HepG2 (cell line): ENCODE results near the gene PRR35. TPM values are rescaled to one million over a fixed set of nuclear protein-coding genes. Genes with fewer than 3 reads are reported as not detected.

Experiments
- ATAC-seq: fragments of 200-7000 bp; cut with Tn5 transposase; 3 replicates; pipeline ENCODE4 v1.9.1; 2020; ENCODE audit warnings: mild to moderate bottlenecking, moderate library complexity
- BruUV-seq: library from RNA; stranded (reverse); fragments of 400-500 nt; replicated peaks from 2 replicates; lab custom pipeline; 2021; lab: Mats Ljungman, UMichigan
- CTCF ChIA-PET: fragments of 300-600 bp; formaldehyde crosslinking; extraction: SDS; loops from one replicate; lab custom pipeline; 2021; ENCODE audit warnings: low total read pairs, inconsistent platforms, low intra/inter-chr PET ratio; lab: Yijun Ruan, JAX
- POLR2A ChIA-PET: fragments of 350-600 bp; sonication (Branson Sonifier 250); formaldehyde crosslinking; loops from one replicate; lab custom pipeline; 2020; ENCODE audit warnings: antibody characterized with exemption, inconsistent platforms; lab: Yijun Ruan, JAX
- DNase-seq: peaks from one replicate; pipeline ENCODE4 v3.0.0-alpha.2; 2015; ENCODE audit warnings: low spot score
- FAIRE-seq: peaks from 3 replicates; lab custom pipeline; 2011; peaks lifted over from hg19 to GRCh38; lab: Jason Lieb, UNC
- H2AFZ ChIP-seq: one replicate; pipeline ENCODE4 v1.6.1; 2011; ENCODE audit warnings: low read length, inconsistent platforms
- H3K27ac ChIP-seq: fragments of 300-600 bp; 3 replicates; pipeline ENCODE4 v1.8.0; 2011; ENCODE audit warnings: mixed run types, mild to moderate bottlenecking, mixed read lengths, low read length, inconsistent platforms; ENCODE audit not compliant: insufficient read depth; ENCODE audit errors: extremely low read length
- H3K27me3 ChIP-seq, 2 experiments: fragments of 200-600 bp in 1 of 2; 2 replicates in 1 of 2; 3 replicates in 1 of 2; pipeline versions ENCODE4 v1.6.0 to v1.8.0; 2011; ENCODE audit warnings: low read length in 2 of 2, mild to moderate bottlenecking in 2 of 2, moderate library complexity in 2 of 2, inconsistent platforms in 1 of 2; ENCODE audit not compliant: insufficient read depth in 2 of 2, control insufficient read depth in 1 of 2
- H3K36me3 ChIP-seq, 2 experiments: fragments of 200-600 bp in 1 of 2; replicated peaks in 1 of 2; 2 replicates in 1 of 2; 3 replicates in 1 of 2; pipeline versions ENCODE4 v1.5.1 to v1.8.0; 2011; ENCODE audit warnings: low read length in 2 of 2, inconsistent platforms in 1 of 2; ENCODE audit not compliant: insufficient read depth in 2 of 2, control insufficient read depth in 1 of 2
- H3K4me1 ChIP-seq: 2 replicates; pipeline ENCODE4 v1.5.1; 2012; ENCODE audit warnings: low read length, inconsistent platforms; ENCODE audit not compliant: insufficient read depth
- H3K4me2 ChIP-seq: 2 replicates; pipeline ENCODE4 v1.6.0; 2011; ENCODE audit warnings: low read depth, low read length, inconsistent platforms
- H3K4me3 ChIP-seq, 3 experiments: fragments of 200-600 bp in 1 of 3; sonication (generic), shearing (Covaris generic) in 1 of 3; replicated peaks in 1 of 3; 2 replicates each; pipeline ENCODE4 v1.5.1; 2011 to 2016; ENCODE audit warnings: low read length in 3 of 3, inconsistent platforms in 2 of 3, low read depth in 2 of 3, mild to moderate bottlenecking in 2 of 3, control low read depth in 1 of 3, mixed read lengths in 1 of 3; ENCODE audit not compliant: insufficient read depth in 1 of 3
- H3K79me2 ChIP-seq: one replicate; pipeline ENCODE4 v1.6.1; 2011; ENCODE audit warnings: low read length, inconsistent platforms; ENCODE audit not compliant: insufficient read depth
- H3K9ac ChIP-seq: 2 replicates; pipeline ENCODE4 v1.6.0; 2011; ENCODE audit warnings: mild to moderate bottlenecking, low read depth, low read length, inconsistent platforms; ENCODE audit not compliant: insufficient read depth
- H3K9me3 ChIP-seq: 2 replicates; pipeline ENCODE4 v1.5.1; 2012; ENCODE audit warnings: mild to moderate bottlenecking, low read length
- H4K20me1 ChIP-seq: 2 replicates; pipeline ENCODE4 v1.6.0; 2011; ENCODE audit warnings: inconsistent platforms, mild to moderate bottlenecking, low read length, moderate library complexity; ENCODE audit not compliant: insufficient read depth
- CREM ChIP-seq, 2 experiments: sonication (generic) in 1 of 2; formaldehyde crosslinking in 1 of 2; IDR thresholded peaks; 2 replicates each; pipeline versions ENCODE4 v1.4.0 to v1.6.1; 2016 to 2020; ENCODE audit warnings: antibody characterized with exemption in 1 of 2, mild to moderate bottlenecking in 1 of 2, missing genetic modification reagents in 1 of 2
- FOXM1 ChIP-seq: sonication (generic); formaldehyde crosslinking; IDR thresholded peaks from 2 replicates; pipeline ENCODE4 v1.5.0; 2020; ENCODE audit warnings: missing genetic modification reagents
- GATA4 ChIP-seq: sonication (generic); IDR thresholded peaks from 2 replicates; pipeline ENCODE4 v1.6.1; 2016; ENCODE audit warnings: antibody characterized with exemption, low read depth, borderline replicate concordance
- NONO ChIP-seq, 2 experiments: fragments of 450-650 bp in 1 of 2; sonication (generic) in 1 of 2; formaldehyde crosslinking in 1 of 2; IDR thresholded peaks in 1 of 2; conservative IDR thresholded peaks in 1 of 2; 2 replicates each; pipeline versions ENCODE4 v1.6.1 to v1.8.0; 2017 to 2022; ENCODE audit warnings: mild to moderate bottlenecking in 1 of 2, missing genetic modification reagents in 1 of 2, moderate library complexity in 1 of 2
- SAFB2 ChIP-seq: sonication (generic); formaldehyde crosslinking; IDR thresholded peaks from 2 replicates; pipeline ENCODE4 v1.5.1; 2020; ENCODE audit warnings: missing genetic modification reagents, low read depth, mild to moderate bottlenecking, borderline replicate concordance
- SMAD1 ChIP-seq: sonication (generic); formaldehyde crosslinking; IDR thresholded peaks from 2 replicates; pipeline ENCODE4 v1.4.0; 2020; ENCODE audit warnings: missing genetic modification reagents, low read depth, mild to moderate bottlenecking, borderline replicate concordance
- SNAPC2 ChIP-seq: sonication (generic); formaldehyde crosslinking; IDR thresholded peaks from 2 replicates; pipeline ENCODE4 v1.8.1; 2022; ENCODE audit warnings: mild to moderate bottlenecking, missing genetic modification reagents
- ZMYM3 ChIP-seq: sonication (generic); formaldehyde crosslinking; IDR thresholded peaks from 2 replicates; pipeline ENCODE4 v1.5.1; 2020; ENCODE audit warnings: mild to moderate bottlenecking, missing genetic modification reagents
- ZNF296 ChIP-seq: sonication (generic); formaldehyde crosslinking; conservative IDR thresholded peaks from 2 replicates; pipeline ENCODE4 v1.5.0; 2020; ENCODE audit warnings: mild to moderate bottlenecking, missing genetic modification reagents
- ZNF350 ChIP-seq: sonication (generic); formaldehyde crosslinking; IDR thresholded peaks from 2 replicates; pipeline ENCODE4 v1.4.0; 2020; ENCODE audit warnings: mild to moderate bottlenecking, low read depth, missing genetic modification reagents, borderline replicate concordance
- ZNF746 ChIP-seq: sonication (generic); formaldehyde crosslinking; IDR thresholded peaks from 2 replicates; pipeline ENCODE4 v1.8.0; 2022; ENCODE audit warnings: mild to moderate bottlenecking, missing genetic modification reagents
- ZNF883 ChIP-seq: sonication (generic); formaldehyde crosslinking; IDR thresholded peaks from 2 replicates; pipeline ENCODE4 v1.5.1; 2020; ENCODE audit warnings: mild to moderate bottlenecking, missing genetic modification reagents; ENCODE audit errors: not compliant biosample characterization
- WGBS: methylation state at CpG from one replicate; pipeline ENCODE4 v1.1.6; 2017; ENCODE audit warnings: low lambda C conversion rate; 5-methylcytosine and 5-hydroxymethylcytosine counted together
- in situ Hi-C: cut with HindIII; loops from 2 replicates; pipeline ENCODE4 v1.10.0; 2017; ENCODE audit warnings: low pct_unique_long_range_greater_than_20kb; ENCODE audit not compliant: extremely low pct_ligation_motif_present
- intact Hi-C: fragments of 100-400 bp; cut with micrococcal nuclease; formaldehyde crosslinking; loops from one replicate; pipeline ENCODE4 v1.10.0; 2022; ENCODE audit not compliant: unreplicated experiment
- polyA plus RNA-seq, 8 experiments: library from polyadenylated mRNA; depleted of rRNA in 3 of 8; stranded (reverse) in 7 of 8; unstranded in 1 of 8; fragments of >200 nt; fragmentation: Illumina TruSeq in 4 of 8; extraction: Trizol in 4 of 8; gene quantifications; 2 replicates each; pipeline versions ENCODE4 v1.2.1 to v1.2.3, GENCODE V29; 2011 to 2016; ENCODE audit warnings: low read depth in 4 of 8, missing spikeins in 1 of 8, mixed read lengths in 1 of 8; ENCODE audit not compliant: insufficient read depth in 1 of 8
- total RNA-seq, 5 experiments: library from RNA; depleted of rRNA; stranded (reverse); fragments of >200 nt; fragmentation: Illumina TruSeq; extraction: Trizol; gene quantifications; 2 replicates each; pipeline ENCODE4 v1.2.3, GENCODE V29; 2016; ENCODE audit warnings: low read depth in 1 of 5
- TF ChIP-seq, protein P1 (sequence below): sonication (generic); formaldehyde crosslinking; IDR thresholded peaks from 2 replicates; pipeline ENCODE4 v1.5.1; 2020; ENCODE audit warnings: missing genetic modification reagents, mild to moderate bottlenecking, borderline replicate concordance
- TF ChIP-seq, protein P2 (sequence below): sonication (generic); formaldehyde crosslinking; IDR thresholded peaks from 2 replicates; pipeline ENCODE4 v1.5.0; 2020; ENCODE audit warnings: missing genetic modification reagents
- TF ChIP-seq, protein P3 (sequence below): sonication (generic); formaldehyde crosslinking; IDR thresholded peaks from 2 replicates; pipeline ENCODE4 v1.9.0; 2022; ENCODE audit warnings: low read depth, missing genetic modification reagents
- TF ChIP-seq, protein P4 (sequence below): sonication (generic); formaldehyde crosslinking; IDR thresholded peaks from 2 replicates; pipeline ENCODE4 v1.5.0; 2020; ENCODE audit warnings: mild to moderate bottlenecking, missing genetic modification reagents

Gene PRR35
- total and polyA plus RNA-seq, 2 of the 13 experiments (the other 11 are each of a cell fraction or from before 2014, with no cell fraction given), result 0.07 to 0.16 TPM

DNA sequence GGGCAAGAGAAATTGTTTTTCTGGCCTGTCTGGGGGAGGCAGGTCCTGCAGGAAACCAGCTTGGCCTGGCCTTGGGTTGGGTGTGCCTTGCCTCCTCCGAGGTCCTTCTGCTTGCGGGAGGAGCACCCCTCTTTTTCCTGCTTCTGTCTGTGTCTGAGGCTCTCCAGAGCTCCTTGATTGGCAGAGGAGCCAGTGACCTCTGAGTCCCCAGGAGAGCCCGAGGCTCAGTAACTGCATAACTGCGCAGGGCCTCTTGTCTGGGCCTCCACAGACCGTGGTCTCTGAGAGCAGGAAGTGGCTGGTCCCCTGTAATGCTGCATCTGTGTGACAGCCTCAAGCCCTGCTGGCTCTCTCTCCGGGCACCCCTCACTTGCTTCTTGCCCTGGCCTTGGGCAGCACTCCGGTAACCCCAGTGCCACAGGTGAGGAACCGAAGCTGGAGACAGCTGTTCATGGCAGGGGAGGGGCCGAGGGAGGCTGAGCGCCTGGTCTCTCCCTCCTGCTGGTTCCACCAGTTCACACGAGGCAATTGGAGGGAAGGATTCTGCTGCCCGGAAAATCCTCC is 31.1 kb upstream of the PRR35 start:
- peak overlapping the region; percentile 89 for H3K9ac ChIP-seq
- ChIA-PET POLR2A (interaction anchor here (1.6 kb wide), 1 partner anchor 29 kb away, joined by 6 read pairs; no protein-coding TSS in a partner anchor), CTCF (no interaction called here)
- FAIRE-seq, result no peak
- H3K4me2 ChIP-seq, result peak overlapping the region; percentile 91
- peaks cover 63% of the 10 kb centered on the region for H3K4me1 ChIP-seq
- 35% methylated on average over 10 of the region's 12 CpGs for WGBS
- in situ Hi-C loops, result no loop called here
- H3K27ac ChIP-seq, result peak overlapping the region; percentile 71
- BruUV-seq, result TSS peak; percentile 35
- H3K79me2 ChIP-seq, result peaks cover 72% of the 10 kb centered on the region
- H3K27me3 ChIP-seq, result no peaks in the 10 kb centered on the region; a peak in 1 of 5 replicates
- ATAC-seq, result no peak
- no peak overlapping the region for H2AFZ ChIP-seq
- DNase-seq, result no peak
- intact Hi-C loops, result no loop called here
- H3K9me3 ChIP-seq, result no peaks in the 10 kb centered on the region
- peak overlapping the region; percentile 79 to 96 (median 96) for H3K4me3 ChIP-seq
- peaks cover 0 to 5% of the 10 kb centered on the region in 2 experiments; a peak in 1 of 5 replicates for H3K36me3 ChIP-seq
- H4K20me1 ChIP-seq, result peaks cover 18% of the 10 kb centered on the region; the same call in 1 of the 2 replicates
- TF ChIP-seq SNAPC2 (no peak), ZMYM3 (CRISPR knock-in tag) (no peak), ZNF296 (CRISPR knock-in tag) (no peak), ZNF350 (CRISPR knock-in tag) (no peak), NONO (IDR thresholded peaks at IDR 0.05) (no peak), NONO (CRISPR knock-in tag; conservative IDR thresholded peaks at IDR 0.05) (no peak), GATA4 (no peak), ZNF746 (CRISPR knock-in tag) (0 out of 2 replicates have a peak, but pooled peaks have one; percentile 29), CREM (IDR thresholded peaks at IDR 0.05) (no peak), CREM (CRISPR knock-in tag; IDR thresholded peaks at IDR 0.05) (no peak), FOXM1 (no peak), ZNF883 (CRISPR knock-in tag) (peak; percentile 8), SMAD1 (CRISPR knock-in tag) (0 out of 2 replicates have a peak, but pooled peaks have one; percentile 0), SAFB2 (CRISPR knock-in tag) (no peak)
- TF ChIP-seq, protein P1, sequence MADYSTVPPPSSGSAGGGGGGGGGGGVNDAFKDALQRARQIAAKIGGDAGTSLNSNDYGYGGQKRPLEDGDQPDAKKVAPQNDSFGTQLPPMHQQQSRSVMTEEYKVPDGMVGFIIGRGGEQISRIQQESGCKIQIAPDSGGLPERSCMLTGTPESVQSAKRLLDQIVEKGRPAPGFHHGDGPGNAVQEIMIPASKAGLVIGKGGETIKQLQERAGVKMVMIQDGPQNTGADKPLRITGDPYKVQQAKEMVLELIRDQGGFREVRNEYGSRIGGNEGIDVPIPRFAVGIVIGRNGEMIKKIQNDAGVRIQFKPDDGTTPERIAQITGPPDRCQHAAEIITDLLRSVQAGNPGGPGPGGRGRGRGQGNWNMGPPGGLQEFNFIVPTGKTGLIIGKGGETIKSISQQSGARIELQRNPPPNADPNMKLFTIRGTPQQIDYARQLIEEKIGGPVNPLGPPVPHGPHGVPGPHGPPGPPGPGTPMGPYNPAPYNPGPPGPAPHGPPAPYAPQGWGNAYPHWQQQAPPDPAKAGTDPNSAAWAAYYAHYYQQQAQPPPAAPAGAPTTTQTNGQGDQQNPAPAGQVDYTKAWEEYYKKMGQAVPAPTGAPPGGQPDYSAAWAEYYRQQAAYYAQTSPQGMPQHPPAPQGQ, result no peak
- TF ChIP-seq, protein P2, sequence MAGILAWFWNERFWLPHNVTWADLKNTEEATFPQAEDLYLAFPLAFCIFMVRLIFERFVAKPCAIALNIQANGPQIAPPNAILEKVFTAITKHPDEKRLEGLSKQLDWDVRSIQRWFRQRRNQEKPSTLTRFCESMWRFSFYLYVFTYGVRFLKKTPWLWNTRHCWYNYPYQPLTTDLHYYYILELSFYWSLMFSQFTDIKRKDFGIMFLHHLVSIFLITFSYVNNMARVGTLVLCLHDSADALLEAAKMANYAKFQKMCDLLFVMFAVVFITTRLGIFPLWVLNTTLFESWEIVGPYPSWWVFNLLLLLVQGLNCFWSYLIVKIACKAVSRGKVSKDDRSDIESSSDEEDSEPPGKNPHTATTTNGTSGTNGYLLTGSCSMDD (CRISPR knock-in tag), result no peak
- TF ChIP-seq, protein P3, sequence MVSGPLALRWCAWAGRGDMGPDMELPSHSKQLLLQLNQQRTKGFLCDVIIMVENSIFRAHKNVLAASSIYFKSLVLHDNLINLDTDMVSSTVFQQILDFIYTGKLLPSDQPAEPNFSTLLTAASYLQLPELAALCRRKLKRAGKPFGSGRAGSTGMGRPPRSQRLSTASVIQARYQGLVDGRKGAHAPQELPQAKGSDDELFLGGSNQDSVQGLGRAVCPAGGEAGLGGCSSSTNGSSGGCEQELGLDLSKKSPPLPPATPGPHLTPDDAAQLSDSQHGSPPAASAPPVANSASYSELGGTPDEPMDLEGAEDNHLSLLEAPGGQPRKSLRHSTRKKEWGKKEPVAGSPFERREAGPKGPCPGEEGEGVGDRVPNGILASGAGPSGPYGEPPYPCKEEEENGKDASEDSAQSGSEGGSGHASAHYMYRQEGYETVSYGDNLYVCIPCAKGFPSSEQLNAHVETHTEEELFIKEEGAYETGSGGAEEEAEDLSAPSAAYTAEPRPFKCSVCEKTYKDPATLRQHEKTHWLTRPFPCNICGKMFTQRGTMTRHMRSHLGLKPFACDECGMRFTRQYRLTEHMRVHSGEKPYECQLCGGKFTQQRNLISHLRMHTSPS (CRISPR knock-in tag), result no peak
- TF ChIP-seq, protein P4, sequence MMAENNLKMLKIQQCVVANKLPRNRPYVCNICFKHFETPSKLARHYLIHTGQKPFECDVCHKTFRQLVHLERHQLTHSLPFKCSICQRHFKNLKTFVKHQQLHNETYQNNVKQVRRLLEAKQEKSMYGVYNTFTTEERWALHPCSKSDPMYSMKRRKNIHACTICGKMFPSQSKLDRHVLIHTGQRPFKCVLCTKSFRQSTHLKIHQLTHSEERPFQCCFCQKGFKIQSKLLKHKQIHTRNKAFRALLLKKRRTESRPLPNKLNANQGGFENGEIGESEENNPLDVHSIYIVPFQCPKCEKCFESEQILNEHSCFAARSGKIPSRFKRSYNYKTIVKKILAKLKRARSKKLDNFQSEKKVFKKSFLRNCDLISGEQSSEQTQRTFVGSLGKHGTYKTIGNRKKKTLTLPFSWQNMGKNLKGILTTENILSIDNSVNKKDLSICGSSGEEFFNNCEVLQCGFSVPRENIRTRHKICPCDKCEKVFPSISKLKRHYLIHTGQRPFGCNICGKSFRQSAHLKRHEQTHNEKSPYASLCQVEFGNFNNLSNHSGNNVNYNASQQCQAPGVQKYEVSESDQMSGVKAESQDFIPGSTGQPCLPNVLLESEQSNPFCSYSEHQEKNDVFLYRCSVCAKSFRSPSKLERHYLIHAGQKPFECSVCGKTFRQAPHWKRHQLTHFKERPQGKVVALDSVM, result peak; percentile 89
